ENCODE measurements around the gene CAPN2. TPM values are rescaled to one million over a fixed set of nuclear protein-coding genes. Genes with fewer than 3 reads are reported as not detected.

Gene CAPN2
- 390 and 600 TPM in 2 replicates for total RNA-seq

GRCh38 chr1:223712194-223712849, at the start of gene CAPN2:
TSS of gene CAPN2 (plus strand) at chr1:223712539. CDS start at chr1:223712641, 102 bp downstream.

DNA sequence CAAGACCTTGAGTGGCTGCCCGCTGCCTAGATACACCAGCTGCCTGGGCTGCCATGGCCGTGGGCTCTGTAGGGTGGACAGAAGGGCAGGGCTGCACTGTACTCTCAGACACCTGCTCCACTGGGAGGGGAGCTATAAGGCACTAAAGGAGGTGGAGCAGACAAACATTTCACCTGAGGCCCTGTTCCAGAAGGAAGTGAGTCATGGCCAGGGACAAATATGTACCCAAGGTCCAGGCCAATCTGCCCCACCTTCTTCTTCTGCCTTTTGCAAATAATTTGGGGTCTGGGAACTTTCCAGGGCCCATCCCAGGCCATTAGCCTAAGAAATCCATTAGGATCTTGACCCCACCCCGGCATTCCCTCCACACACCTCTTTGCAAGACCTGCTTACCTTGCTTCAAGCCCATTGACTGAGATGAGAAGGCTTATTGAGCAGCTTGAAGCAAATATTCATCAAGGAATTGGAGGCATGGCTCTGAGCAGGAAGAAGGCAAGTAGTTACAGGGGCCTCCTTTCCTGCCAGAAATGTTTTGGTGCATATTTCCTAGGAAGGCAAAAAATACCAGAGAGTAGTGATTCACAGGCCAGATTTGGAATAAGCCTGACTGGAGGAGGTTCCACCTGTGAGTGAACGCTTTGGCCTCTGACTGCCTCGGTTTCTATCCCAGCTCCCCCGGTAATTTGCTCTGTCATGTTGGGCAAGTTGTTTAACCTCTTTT, 46.6 kb upstream of the CAPN2 start, which contains the start of gene CAPN8:
Gene CAPN8, minus strand, starts transcription at position 110 of the 721 bp plus-strand sequence. Its CDS starts 55 bp downstream, at position 55.

Other genes starting within 250 kb of the CAPN2 start
- under 0.01 and 0.14 TPM in 2 replicates for gene CAPN8, start 46.8 kb upstream of the CAPN2 start, total RNA-seq
- 16.4 and 22.9 TPM in 2 replicates for gene TP53BP2, start 133.4 kb downstream of the CAPN2 start, total RNA-seq